AG04450 (cell line): ENCODE results near the gene ANKRD37. TPM values are rescaled to one million over a fixed set of nuclear protein-coding genes. Genes with fewer than 3 reads are reported as not detected.

Experiments
- CTCF ChIA-PET: fragments of 300-600, 350-600 bp; formaldehyde crosslinking; extraction: SDS; loops from one replicate; lab custom pipeline; 2022; ENCODE audit warnings: antibody characterized with exemption, inconsistent platforms; lab: Charles Lee
- POLR2A ChIA-PET: fragments of 350-600 bp; formaldehyde crosslinking; extraction: SDS; loops from one replicate; lab custom pipeline; 2021; ENCODE audit warnings: antibody characterized with exemption, inconsistent platforms; lab: Yijun Ruan, JAX
- DNase-seq: peaks from one replicate; pipeline ENCODE4 v3.0.0-alpha.2; 2011; ENCODE audit warnings: low read depth, low spot score
- H3K27ac ChIP-seq: one replicate; pipeline ENCODE4 v1.5.1; 2012; ENCODE audit warnings: low read depth, low read length, control low read depth
- H3K27me3 ChIP-seq: one replicate; pipeline ENCODE4 v1.6.0; 2012; ENCODE audit warnings: low read length; ENCODE audit not compliant: control insufficient read depth, insufficient read depth
- H3K4me3 ChIP-seq: 2 replicates; pipeline ENCODE4 v1.5.1; 2011; ENCODE audit warnings: mild to moderate bottlenecking, low read depth, low read length, control low read depth
- H3K9me3 ChIP-seq: 2 replicates; pipeline ENCODE4 v1.5.1; 2012; ENCODE audit warnings: low read length; ENCODE audit not compliant: control insufficient read depth, insufficient read depth
- polyA plus RNA-seq: library from polyadenylated mRNA; depleted of rRNA; stranded (reverse); fragments of >200 nt; gene quantifications from 2 replicates; pipeline ENCODE4 v1.2.3, GENCODE V29; 2011
- TF ChIP-seq, protein P1 (sequence below): IDR thresholded peaks from 2 replicates; pipeline ENCODE4 v1.5.1; 2011; ENCODE audit warnings: low read depth, low read length, control low read depth, inconsistent platforms

Gene ANKRD37
- polyA plus RNA-seq, 1 experiment, result 3.6 TPM

DNA sequence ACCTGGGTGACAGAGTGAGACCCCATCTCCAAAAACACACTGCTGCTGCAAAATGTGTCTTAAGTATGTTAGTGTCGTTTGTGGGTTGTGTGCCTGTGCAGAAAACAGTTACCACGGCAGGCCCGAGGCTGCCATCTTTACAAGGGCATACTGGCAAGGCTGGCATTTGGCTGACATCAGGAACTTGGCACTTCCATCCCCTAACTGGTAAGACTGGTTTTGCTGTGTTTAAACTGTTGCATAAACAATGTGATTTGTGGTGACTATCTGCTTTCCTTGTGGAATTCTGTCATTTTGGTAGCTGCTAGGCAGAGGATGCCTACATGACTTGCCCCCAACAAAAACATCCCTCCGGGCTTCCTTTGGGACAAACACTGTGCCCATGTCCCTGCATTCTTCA is 13.2 kb upstream of the ANKRD37 start:
- no peaks in the 10 kb centered on the region; the same call in 1 of the 2 replicates for H3K9me3 ChIP-seq
- ChIA-PET POLR2A (no interaction called here), CTCF (no interaction called here)
- no peaks in the 10 kb centered on the region for H3K27me3 ChIP-seq
- no peak for DNase-seq
- TF ChIP-seq, protein P1, sequence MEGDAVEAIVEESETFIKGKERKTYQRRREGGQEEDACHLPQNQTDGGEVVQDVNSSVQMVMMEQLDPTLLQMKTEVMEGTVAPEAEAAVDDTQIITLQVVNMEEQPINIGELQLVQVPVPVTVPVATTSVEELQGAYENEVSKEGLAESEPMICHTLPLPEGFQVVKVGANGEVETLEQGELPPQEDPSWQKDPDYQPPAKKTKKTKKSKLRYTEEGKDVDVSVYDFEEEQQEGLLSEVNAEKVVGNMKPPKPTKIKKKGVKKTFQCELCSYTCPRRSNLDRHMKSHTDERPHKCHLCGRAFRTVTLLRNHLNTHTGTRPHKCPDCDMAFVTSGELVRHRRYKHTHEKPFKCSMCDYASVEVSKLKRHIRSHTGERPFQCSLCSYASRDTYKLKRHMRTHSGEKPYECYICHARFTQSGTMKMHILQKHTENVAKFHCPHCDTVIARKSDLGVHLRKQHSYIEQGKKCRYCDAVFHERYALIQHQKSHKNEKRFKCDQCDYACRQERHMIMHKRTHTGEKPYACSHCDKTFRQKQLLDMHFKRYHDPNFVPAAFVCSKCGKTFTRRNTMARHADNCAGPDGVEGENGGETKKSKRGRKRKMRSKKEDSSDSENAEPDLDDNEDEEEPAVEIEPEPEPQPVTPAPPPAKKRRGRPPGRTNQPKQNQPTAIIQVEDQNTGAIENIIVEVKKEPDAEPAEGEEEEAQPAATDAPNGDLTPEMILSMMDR, result no peak
- H3K27ac ChIP-seq, result no peak overlapping the region
- H3K4me3 ChIP-seq, result no peak overlapping the region

DNA sequence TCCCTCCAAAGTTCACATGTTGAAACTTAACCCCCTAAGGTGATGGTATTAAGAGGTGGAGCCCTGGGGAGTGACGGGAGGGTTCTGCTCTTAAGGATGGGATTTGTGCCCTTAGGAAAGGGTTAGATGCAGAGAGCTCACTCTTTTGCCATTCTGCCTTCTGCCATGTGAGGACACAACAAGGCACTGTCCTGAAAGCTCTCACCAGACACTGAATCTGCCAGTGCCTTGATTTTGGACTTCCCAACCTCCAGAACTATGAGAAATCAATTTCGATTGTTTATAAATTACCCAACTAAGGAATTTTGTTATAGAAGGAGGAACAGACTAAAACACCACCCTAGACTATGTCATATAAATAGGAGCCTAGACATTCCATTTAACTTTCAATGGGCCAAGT is 12.6 kb upstream of the ANKRD37 start:
- Histone ChIP-seq H3K4me3 (no peak overlapping the region), H3K27me3 (no peaks in the 10 kb centered on the region), H3K9me3 (no peaks in the 10 kb centered on the region; the same call in 1 of the 2 replicates), H3K27ac (no peak overlapping the region)
- ChIA-PET POLR2A (no interaction called here), CTCF (interaction anchor here (1.3 to 1.4 kb wide), 2 partner anchors 200 to 214 kb away, joined by 3 read pairs; no protein-coding TSS in a partner anchor)
- no peak for DNase-seq
- TF ChIP-seq, protein P1, result no peak

DNA sequence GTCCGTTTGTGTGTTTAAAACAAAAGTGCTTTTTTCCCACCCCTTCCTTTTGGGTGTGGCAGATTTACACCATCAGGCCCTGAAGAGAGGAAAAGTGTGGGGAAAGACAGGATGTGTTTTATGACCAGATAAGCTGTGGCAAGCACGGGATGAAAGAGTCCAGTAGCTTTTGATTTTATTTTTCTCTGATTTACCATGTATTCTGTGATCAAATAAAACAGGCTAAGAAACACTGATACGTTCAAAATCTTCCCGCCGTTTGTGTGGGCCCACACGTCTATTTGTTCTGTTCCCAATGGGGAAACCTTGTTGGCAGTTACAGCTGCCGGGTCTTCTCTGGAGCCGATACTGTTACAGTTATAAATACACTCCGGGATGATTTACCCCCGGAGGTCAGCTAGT is 11.7 kb upstream of the ANKRD37 start:
- Histone ChIP-seq H3K27ac (no peak overlapping the region), H3K27me3 (no peaks in the 10 kb centered on the region), H3K4me3 (no peak overlapping the region), H3K9me3 (no peaks in the 10 kb centered on the region; the same call in 1 of the 2 replicates)
- DNase-seq, result no peak
- TF ChIP-seq, protein P1, result no peak
- POLR2A ChIA-PET, result no interaction called here
- CTCF ChIA-PET, result interaction anchor here (0.7 to 1.4 kb wide), 3 partner anchors 85 to 213 kb away, joined by 3 to 5 read pairs (median 3); no protein-coding TSS in a partner anchor

DNA sequence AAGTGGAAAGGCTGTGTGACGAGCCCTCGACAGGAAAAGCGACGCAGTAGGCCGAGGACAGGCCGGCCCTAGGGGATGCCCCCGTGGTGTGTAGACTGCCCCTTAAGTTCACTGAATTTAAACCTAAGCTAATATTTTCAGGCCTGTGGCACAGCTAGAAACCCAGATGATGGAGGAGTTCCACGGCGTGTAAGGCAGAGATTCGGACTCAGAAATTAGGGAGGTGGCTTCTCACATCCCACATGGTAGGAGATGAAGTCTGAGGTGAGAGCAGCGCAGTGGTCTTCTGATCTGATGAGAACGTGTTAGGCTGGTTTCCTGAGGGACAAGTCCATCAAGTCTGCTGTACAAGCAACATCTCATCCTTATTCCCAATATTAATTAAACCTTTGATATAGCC is 8.7 kb upstream of the ANKRD37 start:
- Histone ChIP-seq H3K27ac (no peak overlapping the region), H3K27me3 (no peaks in the 10 kb centered on the region), H3K9me3 (no peaks in the 10 kb centered on the region; the same call in 1 of the 2 replicates), H3K4me3 (no peak overlapping the region)
- POLR2A ChIA-PET, result interaction anchor here (0.6 kb wide), 1 partner anchor 103 kb away, joined by 3 read pairs; no protein-coding TSS in a partner anchor
- TF ChIP-seq, protein P1, result no peak
- DNase-seq, result no peak
- CTCF ChIA-PET, result no interaction called here

DNA sequence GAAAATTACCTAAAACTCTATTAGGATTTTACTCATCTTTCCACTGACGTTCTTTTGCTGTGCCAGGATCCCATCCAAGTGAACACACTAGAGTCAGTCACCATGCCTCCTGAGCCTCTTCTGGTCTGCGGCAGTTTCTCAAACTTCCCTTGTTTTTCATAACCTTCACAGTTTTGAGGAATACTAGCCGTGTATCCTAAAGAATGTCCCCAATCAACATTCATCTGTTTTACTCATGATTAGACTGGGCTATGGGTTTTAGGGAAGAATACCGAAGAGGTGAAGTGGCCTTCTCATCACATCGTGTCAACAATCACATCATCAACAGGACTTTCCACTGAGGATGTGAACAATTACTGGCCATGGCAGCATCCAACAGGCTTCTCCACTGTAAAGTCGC is 5.7 kb upstream of the ANKRD37 start:
- CTCF ChIA-PET, result no interaction called here
- no peak overlapping the region for H3K4me3 ChIP-seq
- H3K9me3 ChIP-seq, result no peaks in the 10 kb centered on the region
- H3K27ac ChIP-seq, result no peak overlapping the region
- no peak for DNase-seq
- POLR2A ChIA-PET, result no interaction called here
- H3K27me3 ChIP-seq, result no peaks in the 10 kb centered on the region
- TF ChIP-seq, protein P1, result no peak
